Stimulated activated CD4-positive, alpha-beta T cell treated with anti-CD3 and anti-CD28 coated beads, TNF-alpha, amount 100 ng/mL, for 48 hours (primary cell): ENCODE results near the gene CIITA.

Experiments
- DNase-seq, 3 donors: peaks; one replicate each; pipeline ENCODE4 v3.0.0-alpha.2; 2020; ENCODE audit warnings: low read depth in 3 of 3

Gene CIITA

GRCh38 chr16:10982465-10983150 is 105.6 kb downstream of the CIITA start:
- no peak for DNase-seq

- DNase-seq: no peak
Observed at GRCh38 chr16:10983159-10983558, 106.2 kb downstream of the CIITA start.

DNA sequence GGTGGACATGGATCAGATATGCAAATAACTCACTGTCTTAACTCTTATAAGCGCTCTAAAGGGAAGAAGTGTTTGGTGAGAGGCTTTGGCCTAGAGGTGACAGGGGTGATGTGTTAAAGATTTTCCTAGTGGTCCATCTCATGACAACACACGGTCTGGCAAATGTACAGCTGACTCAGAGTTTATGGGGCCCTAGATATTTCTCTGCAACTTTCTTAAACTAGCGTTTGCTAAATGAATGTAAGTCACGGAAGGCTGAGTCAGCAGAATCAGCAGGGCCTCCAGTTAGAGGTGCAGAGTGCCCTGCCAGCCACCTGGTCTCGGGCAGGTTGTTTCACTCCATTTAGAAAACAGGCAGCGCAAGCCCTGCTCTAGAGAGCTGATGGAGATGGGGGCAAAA is 107.5 kb downstream of the CIITA start:
- no peak for DNase-seq
